ENCODE measurements around the gene CPZ. TPM values are rescaled to one million over a fixed set of nuclear protein-coding genes. Genes with fewer than 3 reads are reported as not detected.

CPZ gene
- total and polyA plus RNA-seq, 10 of the 15 experiments (the other 5 are each of a cell fraction or from before 2014, with no cell fraction given): not detected

- ATAC-seq (no peak), FAIRE-seq (no peak), DNase-seq (ENCODE audit: low read depth, low spot score) (no peak)
- in situ Hi-C loops (cut with MboI): no loop called here
- no peaks in the 10 kb centered on the region for H3K27me3 ChIP-seq (replicated peaks in 1 of 2; ENCODE audit: control insufficient read depth in 2 of 2, insufficient read depth in 2 of 2, low read length in 1 of 2)
- no peaks in the 10 kb centered on the region for H3K9me3 ChIP-seq (replicated peaks; ENCODE audit: control insufficient read depth, insufficient read depth, low read length)
- H4K20me1 ChIP-seq (ENCODE audit: control insufficient read depth, insufficient read depth): no peaks in the 10 kb centered on the region
- no TSS peak for BruUV-seq (replicated peaks)
- no peaks in the 10 kb centered on the region for H3K4me1 ChIP-seq (ENCODE audit: control insufficient read depth, insufficient read depth, low read length)
- no peak overlapping the region for H3K9ac ChIP-seq (ENCODE audit: control insufficient read depth, insufficient read depth, low read length)
- H3K27ac ChIP-seq (ENCODE audit: control insufficient read depth, insufficient read depth): no peak overlapping the region
- intact Hi-C loops (cut with micrococcal nuclease; ENCODE audit: unreplicated experiment): no loop called here
- 33% methylated on average over 6 of the region's 6 CpGs for WGBS (ENCODE audit: insufficient coverage, insufficient replicate concordance, low lambda C conversion rate, missing lambda C conversion rate)
- H3K36me3 ChIP-seq (ENCODE audit: control insufficient read depth in 2 of 2, insufficient read depth in 2 of 2, low read length in 1 of 2): no peaks in the 10 kb centered on the region
- no peak overlapping the region for H3K4me2 ChIP-seq (ENCODE audit: control insufficient read depth, insufficient read depth)
- no peak overlapping the region for H3K4me3 ChIP-seq
- no peaks in the 10 kb centered on the region for H3K79me2 ChIP-seq (ENCODE audit: control insufficient read depth, insufficient read depth, low read length)
- ChIA-PET POLR2A (no interaction called here), RAD21 (ENCODE audit: unreplicated experiment) (no interaction called here), SMC1A (ENCODE audit: uncharacterized antibody, unreplicated experiment) (no interaction called here), CTCF (interaction anchor here (1.6 kb wide), 1 partner anchor 103 kb away, joined by 3 read pairs; no protein-coding TSS in a partner anchor)
- TF ChIP-seq ZNF384 (IDR thresholded peaks at IDR 0.05; ENCODE audit: borderline replicate concordance, low read depth, low read length) (no peak), ZZZ3 (IDR thresholded peaks at IDR 0.05; ENCODE audit: control insufficient read depth, insufficient read length, low read depth) (no peak), NFIC (IDR thresholded peaks at IDR 0.05; ENCODE audit: low read depth, low read length) (no peak), YY1 (IDR thresholded peaks at IDR 0.05; ENCODE audit: low read depth, low read length) (no peak), EZH2 (IDR thresholded peaks at IDR 0.05; ENCODE audit: borderline replicate concordance, control insufficient read depth, low read depth, low read length) (no peak), BCL11A (IDR thresholded peaks at IDR 0.05; ENCODE audit: low read depth, low read length) (no peak), RFX5 (IDR thresholded peaks at IDR 0.05; ENCODE audit: low read depth, low read length) (no peak), ZBED1 (IDR thresholded peaks at IDR 0.05; ENCODE audit: borderline replicate concordance) (no peak), ASH2L (IDR thresholded peaks at IDR 0.05; ENCODE audit: borderline replicate concordance, low read depth) (no peak), ATF3 (IDR thresholded peaks at IDR 0.05; ENCODE audit: borderline replicate concordance, extremely low read depth, low read depth, low read length) (no peak), WRNIP1 (IDR thresholded peaks at IDR 0.05; ENCODE audit: borderline replicate concordance, low read depth, low read length) (no peak), TCF12 (IDR thresholded peaks at IDR 0.05; ENCODE audit: low read depth, low read length) (no peak), REST (IDR thresholded peaks at IDR 0.05; ENCODE audit: low read depth, low read length) (no peak), CHD2 (IDR thresholded peaks at IDR 0.05; ENCODE audit: borderline replicate concordance, low read depth, low read length) (no peak), TCF3 (IDR thresholded peaks at IDR 0.05; ENCODE audit: borderline replicate concordance, insufficient read depth, low read depth, low read length) (no peak), IRF4 (IDR thresholded peaks at IDR 0.05; ENCODE audit: low read depth, low read length) (no peak), CTCF (IDR thresholded peaks at IDR 0.05 in 2 of 3, conservative IDR thresholded peaks at IDR 0.05 in 1 of 3; ENCODE audit: control insufficient read depth in 2 of 3, extremely low read depth in 1 of 3, insufficient read depth in 1 of 3, low read depth in 3 of 3, low read length in 3 of 3) (no peak)
- H2AFZ ChIP-seq (ENCODE audit: control insufficient read depth, low read depth, low read length): no peak overlapping the region
Measured at GRCh38 chr4:8571702-8572685, 20.6 kb upstream of the CPZ start.

Data from GM12878 (cell line).